HG03558 (cell line): ENCODE data around the gene EN1.

ENCODE experiments used
- ATAC-seq: cut with Tn5 transposase; IDR thresholded peaks from one replicate; pipeline ENCODE4 v1.9.1; 2021; ENCODE audit warnings: moderate number of reproducible peaks; ENCODE audit not compliant: unreplicated experiment; ENCODE audit errors: extremely low read depth

Gene EN1

DNA sequence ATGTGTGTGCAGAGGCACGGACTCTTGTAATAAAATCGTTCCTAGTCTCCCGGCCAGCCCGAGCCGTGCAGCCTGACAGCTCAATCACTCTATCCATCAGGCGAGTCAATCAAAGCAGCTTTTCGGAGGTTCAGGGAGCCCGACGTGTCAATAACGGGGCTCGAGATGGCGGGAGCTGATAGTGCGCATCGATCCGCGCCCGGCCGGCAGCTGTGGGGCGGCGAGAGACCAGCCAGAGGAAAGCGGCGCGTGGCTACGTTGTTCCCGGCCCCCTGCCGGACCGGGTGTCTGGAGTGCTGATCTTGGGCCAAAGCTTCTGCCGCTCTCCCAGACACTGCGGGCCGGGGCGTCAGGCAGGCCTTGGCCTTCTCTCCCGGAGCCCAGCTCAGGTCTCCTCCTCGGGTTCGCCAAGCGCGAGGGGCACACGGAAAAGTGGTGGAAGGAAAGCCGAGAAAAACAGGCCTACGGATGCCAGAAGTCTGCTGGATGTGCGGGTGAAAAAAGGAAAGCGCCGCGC lies 2.4 kb downstream of the EN1 start:
- no peak for ATAC-seq

DNA sequence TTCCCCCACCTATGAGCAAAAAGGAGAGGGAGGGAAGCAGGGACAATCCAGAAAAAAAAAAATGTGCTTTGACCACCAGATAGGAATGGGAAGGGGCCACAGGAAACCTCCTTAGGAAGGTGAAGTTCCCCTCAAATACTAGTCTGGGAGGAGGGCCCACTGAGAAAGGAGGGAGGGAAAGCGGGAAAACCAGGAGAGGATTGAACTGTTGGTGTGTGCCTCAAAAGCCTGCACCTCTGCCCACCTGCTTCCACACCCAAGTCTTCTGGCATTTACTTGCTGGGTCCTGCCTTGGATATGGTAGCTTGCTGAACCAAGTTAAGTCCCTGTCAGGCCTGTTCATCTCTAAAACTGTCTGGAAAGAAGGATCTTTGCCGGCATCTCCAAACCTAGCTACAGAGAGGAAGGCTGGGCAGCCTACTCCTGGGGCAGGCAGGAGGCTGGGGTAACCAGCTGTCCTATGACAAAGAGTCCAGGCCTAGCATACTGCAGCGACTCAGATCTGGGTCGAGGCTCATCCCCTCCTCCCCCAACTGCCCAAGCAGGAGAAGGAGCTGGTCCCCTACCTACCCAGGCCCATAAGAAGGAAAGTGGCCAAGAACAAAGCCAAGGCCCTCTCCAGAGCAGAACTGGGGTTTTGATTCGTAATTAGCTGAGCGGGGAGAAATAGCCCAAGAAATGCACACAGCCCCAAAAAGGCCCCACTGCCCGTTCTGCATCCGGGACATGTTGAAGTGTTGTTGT lies 3.0 kb downstream of the EN1 start:
- ATAC-seq = no peak

DNA sequence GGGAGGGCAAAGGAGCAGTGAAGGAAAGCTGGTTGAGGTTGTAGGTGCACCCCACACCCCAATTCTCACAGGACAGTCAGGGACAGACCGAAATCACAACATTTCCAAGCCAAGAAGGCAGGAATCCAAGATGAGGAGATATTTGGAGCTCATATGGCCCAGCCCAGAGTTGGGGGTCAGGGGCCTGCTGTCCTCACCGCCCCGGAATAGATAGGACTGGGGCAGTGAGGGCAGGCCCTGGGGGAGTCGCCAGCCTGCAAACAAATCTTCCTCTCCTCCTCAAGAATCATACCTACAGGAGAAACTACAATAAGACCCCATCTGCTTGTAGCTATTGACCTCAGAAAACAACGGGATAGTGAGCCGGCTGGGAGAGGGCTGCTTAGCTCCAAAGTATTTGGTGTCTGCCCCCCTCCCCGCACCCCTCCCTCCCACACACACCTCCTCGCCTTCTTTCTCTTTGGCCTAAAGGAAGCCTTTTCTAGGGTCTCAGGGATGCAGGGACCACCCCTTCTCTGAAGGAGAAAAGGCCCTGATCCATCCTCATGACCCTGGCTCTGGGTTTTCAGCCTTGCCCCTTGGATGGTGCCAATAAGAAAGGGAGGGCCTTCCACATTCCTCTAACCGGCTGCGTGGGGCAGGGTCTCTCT lies 3.8 kb downstream of the EN1 start:
- ATAC-seq = no peak

DNA sequence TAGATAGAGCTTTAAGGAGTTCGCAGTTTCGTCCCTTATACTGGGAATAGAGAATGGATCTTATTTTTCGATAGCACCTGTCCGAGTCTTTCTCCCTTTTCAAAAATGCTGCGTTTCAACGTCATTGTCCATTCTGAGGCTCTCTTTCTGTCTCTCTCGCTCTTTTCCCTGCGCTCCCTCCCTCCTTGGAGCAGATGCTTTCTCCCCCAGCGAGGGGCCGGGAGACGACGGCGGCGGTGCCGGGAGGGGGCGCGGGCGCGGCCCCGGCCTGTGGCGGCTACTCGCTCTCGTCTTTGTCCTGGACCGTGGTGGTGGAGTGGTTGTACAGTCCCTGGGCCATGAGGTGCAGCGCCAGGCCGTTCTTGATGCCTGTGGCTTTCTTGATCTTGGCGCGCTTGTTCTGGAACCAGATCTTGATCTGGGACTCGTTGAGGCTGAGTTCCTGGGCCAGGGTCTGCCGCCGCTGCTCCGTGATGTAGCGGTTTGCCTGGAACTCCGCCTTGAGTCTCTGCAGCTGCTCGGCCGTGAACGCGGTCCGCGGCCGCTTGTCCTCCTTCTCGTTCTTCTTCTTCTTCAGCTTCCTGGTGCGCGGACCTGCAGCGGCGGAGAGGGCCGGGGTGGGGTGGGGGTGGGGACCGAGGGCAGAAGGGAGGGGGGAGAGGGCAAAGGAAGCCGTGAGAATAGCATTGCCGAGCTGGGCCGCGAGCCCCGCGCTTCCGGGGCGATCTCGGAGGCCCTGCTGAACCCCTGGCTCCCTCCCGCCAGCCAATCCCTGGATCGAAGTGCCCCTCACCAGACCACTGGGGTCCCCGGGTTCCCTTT lies 4.6 kb downstream of the EN1 start:
- ATAC-seq = no peak

DNA sequence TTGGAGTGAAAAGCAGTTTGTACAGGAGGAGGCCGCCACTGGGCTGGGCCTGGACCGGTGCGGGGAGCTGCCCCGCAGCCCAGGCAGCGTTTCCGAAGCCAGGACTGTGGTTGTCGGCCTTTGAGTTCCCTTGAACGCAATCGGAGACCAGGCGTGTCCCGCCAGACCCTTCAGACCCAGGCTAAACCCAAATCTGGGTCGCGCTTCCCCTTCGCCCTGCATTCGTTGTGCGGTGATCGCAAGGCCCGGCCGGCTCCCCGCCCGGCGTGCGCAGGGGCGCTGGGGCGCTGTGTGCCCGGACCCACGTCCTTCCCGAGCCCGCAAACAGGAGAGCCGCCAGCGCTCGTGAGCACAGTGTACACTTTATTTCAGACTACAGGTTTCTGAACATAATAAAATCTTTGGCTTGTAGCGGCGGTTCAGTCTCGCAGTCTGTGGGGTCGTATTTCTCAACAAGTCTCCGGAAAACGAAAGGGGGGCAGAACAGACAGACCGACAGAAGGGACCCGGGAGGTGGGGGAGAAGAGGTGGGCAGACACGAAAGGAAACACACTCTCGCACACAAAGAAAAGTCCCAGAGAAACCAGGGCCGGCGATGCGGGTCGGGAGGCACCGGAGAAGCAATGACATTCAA lies 5.5 kb downstream of the EN1 start:
- no peak for ATAC-seq

DNA sequence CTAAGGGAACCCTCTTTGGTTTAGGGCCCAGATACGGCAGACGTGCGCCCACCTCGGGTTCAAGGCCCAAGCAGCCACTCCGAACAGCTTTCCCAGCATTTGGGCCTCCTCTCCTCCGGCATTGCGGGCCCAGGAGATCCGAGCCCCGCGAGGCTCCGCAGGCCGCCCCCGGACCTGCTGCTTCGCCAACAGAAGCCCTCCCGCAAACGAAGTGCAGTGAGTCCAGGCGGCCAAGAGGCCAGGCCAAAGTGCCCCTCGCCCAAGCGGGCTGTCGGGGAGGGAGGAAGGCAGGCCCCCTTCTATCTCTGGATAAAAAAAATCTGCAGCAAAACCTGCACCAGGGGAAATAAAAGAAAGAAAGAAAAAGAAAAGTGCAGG lies 6.0 kb downstream of the EN1 start:
- no peak for ATAC-seq

DNA sequence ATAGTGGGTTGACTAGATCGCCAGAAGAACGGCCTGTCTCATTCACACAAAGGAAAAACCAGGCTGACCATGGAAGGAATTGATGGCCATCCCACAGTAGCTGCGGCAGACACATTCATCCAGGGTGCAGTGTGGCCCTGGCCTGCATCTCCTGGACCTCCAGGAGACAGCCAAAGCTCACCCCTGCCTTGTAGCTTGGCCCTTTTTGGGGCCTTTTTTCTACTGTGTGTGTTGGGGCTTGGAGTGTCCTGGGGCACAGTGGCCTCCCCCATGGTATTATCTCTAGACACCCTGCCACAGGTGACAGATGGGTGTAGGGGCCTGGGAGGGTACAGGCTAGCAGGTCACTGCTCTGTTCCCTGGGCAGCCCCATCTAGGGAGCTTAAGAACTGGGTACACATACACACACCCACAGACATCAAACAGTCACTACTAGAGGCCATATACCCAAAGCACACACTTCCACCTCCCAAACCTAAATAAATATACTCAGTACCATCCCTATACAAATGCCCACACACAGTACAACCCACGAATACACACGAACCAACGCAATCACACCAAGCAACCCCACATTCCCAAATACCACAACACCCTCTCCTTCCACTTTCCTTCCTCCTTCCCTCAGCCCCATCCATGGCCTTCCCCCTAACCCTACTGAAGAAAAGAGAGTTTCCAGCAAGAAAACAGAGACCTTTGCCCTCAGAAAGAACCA lies 8.6 kb downstream of the EN1 start:
- no peak for ATAC-seq

DNA sequence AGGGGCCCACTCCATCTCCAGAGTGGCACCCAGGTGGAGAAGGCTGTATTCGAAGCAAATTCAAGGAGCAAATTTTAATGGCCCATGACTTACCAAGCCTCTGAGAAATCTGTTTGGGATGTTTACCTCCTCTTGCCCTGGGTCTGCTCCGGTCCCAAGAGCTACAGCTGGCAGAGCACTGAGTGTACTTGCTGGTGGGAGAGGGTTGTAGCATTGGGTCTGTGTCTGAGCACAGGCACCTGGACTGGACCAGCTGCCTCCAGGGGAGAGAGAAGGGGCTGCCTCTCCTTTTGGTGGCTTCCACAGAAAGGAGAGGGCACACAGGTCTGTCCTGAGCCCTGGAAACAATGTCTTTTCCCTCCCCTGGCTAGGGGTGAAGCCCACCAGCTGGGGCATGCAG lies 9.8 kb downstream of the EN1 start:
- no peak for ATAC-seq

DNA sequence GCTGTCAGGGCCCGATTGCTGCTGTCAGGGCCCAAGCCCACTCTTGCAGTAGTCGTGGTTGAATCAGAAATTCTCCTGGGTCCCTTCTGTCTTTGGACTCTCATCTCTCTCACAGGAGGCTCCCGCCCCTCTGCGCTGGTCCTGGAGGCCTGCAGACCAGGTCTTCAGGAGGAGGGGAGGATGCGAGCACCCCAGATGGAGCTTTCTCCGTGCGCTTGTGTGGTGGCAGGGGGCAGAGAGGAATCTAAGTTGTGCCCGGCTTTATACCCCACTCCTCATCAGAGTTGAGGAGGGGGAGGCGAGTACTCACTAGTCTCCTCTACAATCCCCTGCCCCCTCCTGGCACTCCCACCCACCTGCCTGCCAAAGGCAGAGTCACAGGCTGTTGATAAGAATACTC lies 10.4 kb downstream of the EN1 start:
- no peak for ATAC-seq

DNA sequence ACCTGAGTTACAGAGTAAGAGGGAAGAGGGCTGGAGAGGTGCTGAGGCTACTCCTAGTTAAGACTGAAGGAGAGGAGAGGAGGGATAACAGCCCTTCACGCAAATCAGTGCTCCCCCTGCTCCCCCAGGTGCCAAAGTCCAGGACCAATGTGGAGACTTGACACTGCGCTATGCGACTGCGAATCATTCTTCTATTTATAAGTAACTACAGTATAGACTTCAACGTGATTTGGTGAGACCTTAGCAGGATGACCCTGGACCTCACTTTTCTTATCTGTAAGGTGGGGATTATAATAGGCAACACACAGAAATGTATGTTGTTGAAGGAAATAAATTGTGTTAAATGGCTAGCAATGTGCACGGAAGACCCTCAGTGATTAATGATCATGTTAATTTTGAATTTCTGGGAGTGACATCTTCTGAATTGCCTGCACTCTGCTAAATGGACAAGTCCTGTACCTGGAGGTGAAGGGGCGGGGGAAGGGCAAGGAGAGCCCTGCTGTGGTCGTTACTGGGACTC lies 11.0 kb downstream of the EN1 start:
- no peak for ATAC-seq

DNA sequence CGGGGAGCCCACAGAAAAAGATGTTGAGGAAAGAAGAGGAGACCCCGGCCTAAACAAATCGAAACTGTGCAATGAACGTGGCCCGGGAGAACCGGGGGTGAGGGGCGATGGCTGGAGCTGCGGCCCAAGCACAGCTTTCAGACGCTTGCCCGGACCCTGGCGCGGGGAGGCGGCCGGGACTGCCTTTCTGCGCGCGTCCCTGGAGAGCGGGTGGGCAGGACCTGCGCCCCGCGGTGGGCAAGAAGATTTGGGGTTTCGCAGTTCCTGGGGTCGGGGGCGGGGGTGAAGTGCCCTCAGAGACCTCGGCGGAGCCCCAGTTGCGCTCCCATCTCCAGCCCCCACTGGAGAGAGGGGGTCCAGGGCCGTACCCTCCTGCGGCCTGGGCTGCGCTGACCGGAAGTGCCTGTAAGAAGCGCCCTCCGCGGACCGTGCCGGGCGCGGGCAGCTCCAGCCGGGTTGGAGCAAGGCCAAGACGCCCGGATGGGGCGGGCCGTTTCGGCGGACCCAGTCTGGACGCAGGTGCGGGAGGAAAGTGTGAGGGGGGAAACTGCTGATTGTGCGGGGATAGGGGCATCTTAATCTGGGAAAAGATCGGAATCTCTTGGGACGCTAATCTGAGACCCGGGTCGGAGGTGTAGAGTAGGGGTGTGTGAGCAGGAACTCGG lies 11.6 kb downstream of the EN1 start:
- ATAC-seq = no peak

DNA sequence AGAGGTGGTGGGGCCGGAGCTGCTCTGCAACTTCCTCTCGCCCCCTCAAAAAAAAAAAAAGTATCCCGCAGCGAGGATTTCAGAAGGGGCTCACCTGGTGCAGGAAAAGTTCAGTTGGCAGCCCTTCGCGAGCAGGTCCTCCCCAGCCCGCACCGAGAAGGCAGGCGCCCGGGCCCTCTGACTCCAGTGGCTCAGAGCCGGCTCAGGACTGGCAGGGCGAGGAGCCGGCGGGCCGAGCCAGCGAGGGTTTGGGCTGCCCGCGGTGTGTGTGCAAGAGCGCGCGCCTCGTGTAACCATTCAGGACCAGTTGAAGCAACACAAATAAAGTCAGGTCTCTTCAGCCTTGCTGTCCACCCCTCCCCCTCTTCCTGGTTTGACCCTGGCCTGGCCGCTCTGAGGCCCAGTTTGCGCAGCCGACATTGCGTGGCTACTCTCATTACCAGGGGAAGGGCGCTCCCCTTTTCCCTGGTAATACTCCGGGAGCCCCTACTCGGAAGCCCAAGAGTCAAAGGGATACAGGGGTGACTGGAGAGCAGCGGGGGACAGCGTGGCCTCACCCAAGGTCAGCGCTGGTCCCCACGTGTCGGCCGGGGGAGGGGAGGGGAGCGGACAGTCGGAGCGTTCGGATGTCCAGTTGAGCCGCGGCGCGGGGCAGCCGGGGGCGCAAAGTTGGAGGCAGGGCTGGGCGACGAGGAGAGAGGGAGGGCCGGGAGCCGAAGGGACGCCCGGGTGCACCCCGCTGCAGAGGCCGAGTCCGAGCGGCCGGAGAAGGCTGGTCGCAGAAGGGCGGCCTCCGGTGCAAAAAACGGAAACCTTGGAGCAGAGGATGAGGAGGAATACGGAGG lies 12.3 kb downstream of the EN1 start:
- no peak for ATAC-seq

DNA sequence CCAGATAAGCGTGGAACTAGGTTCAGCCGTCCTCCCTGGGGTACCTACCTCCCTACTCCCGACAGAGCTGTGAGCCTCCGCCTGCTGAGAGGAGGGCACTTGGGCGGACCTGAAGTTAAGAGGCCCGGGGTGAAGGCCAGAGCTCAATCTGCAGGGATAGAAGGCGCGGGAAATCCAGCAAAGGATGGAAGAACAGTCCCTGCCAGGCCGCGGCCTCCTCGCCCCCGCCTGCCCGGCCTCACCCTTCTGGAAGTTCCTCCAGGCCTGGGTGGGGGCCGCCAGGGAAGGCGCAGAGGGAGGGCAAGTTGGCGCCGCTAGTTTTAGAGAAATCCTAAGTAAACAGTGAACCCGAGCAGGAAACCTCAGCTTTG lies 13.0 kb downstream of the EN1 start:
- ATAC-seq = no peak

DNA sequence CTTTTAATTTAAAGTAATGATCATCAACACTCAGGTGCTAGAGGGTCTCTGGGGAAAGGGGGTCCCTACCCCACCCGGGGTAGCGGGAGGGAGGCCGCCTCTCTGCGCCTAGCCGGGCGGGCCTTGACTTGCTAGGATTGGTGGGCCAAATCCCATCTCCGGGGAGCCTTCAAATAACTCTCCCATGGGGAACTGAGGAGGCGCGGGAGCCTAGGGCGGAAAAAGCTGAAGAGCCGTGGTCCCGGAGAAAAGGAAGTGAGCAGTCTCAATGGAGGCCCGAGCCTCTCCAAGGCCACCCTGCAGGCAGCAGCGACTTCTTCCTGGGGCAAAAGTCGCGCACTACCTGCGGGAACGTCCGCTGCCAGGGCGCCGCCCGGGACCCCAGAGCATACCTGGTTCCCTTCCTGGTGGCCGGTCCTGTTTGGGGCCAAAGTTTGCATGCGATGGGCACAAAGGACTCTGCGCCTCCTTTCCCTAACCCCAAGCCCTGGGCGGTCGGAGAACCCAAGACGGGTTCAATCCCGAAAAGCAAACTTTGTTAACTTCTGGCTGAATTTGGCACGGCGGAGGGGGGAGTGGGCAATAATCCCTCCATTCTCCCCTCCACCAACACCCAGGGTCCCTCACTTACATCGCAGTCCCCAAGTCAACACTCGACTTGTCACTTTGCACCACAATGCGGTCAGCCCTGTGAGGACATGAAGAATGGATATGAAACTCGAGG lies 13.6 kb downstream of the EN1 start:
- ATAC-seq = no peak

DNA sequence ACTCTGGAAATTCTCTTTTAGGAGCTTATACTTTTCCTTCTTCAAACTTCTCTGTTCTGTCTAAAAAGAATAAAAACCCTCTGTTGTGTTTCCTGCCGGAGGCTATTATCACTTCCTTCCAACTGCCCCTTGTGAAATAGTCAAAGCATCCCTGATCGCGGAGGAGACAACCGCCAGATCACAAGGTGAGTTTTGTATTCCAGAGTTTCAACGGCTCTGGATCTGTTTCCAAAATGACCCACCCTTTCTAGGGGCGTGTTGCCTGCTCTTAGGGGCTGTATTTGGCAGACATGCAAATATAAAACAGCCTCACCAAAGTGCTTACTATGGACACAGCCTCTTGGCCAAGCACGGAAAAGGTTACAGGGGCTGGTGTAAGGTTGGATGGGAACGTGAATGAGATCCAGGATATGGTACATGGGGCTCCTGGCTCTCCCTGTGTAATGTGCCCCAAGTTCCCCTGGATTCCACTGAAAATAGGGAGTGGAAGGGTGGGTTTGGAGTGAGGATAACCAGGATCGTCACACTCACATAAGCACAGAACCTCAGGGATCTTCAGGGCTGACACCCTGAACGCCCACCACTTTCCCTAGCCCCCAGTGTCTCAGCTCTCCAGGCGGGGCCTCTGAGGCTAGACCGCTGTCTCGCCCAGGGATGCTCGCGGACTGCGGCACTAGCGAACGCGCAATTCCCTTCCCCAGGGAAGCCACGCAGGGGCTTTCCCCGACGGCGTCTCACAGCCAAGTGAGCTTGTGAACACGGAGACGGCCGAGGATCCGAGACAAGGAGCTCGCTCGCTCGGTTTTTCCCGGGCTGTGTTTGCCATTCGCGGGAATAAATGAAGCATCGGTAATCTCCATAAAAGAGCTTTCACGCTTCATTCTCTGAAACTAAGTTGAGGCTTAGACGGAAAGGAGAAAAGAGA lies 14.4 kb downstream of the EN1 start:
- no peak for ATAC-seq

DNA sequence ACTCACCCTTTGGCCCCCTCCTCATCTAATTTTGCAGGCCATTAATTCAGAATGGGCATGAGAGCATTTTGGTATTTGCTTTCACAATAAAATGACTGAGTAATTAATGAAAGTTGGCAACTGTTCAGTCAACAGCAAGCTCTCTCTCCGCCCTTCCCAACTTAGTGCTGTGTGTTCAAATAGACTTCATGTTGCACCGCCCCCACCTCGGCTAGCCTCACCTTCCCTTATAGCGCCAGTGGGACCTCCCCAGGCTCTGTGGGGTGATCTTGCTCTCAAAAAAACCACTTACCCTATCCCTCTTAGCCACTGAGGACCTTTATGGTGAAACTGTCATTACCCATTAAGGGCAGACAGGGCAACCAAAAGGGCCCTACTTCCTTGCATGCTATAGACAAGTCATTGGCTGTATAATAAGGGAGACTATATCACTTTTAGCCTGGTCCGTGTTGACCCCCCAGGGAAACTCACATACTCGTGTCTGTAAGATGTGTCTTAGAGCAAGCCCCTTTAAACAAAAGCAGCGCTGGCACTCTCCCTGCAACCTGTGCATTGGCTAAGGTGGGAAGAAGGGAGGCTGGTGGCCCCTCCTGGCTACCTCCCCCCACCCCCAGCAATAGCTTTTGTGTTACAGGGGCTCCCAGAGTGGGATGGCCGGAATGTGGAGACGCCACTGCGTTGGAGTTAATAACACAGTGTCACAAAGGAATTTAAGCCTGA lies 15.2 kb downstream of the EN1 start:
- ATAC-seq = no peak
